HG03196 (cell line): ENCODE results near the gene MFSD8.
"Not testable (repeated sequence)": the region's sequence is repeated elsewhere in the genome, so short reads cannot be mapped to it uniquely, and the experiment has no call there.

Source experiments
- ATAC-seq: cut with Tn5 transposase; IDR thresholded peaks from one replicate; pipeline ENCODE4 v1.9.1; 2021; ENCODE audit not compliant: unreplicated experiment

Gene MFSD8, protein sequence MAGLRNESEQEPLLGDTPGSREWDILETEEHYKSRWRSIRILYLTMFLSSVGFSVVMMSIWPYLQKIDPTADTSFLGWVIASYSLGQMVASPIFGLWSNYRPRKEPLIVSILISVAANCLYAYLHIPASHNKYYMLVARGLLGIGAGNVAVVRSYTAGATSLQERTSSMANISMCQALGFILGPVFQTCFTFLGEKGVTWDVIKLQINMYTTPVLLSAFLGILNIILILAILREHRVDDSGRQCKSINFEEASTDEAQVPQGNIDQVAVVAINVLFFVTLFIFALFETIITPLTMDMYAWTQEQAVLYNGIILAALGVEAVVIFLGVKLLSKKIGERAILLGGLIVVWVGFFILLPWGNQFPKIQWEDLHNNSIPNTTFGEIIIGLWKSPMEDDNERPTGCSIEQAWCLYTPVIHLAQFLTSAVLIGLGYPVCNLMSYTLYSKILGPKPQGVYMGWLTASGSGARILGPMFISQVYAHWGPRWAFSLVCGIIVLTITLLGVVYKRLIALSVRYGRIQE

DNA sequence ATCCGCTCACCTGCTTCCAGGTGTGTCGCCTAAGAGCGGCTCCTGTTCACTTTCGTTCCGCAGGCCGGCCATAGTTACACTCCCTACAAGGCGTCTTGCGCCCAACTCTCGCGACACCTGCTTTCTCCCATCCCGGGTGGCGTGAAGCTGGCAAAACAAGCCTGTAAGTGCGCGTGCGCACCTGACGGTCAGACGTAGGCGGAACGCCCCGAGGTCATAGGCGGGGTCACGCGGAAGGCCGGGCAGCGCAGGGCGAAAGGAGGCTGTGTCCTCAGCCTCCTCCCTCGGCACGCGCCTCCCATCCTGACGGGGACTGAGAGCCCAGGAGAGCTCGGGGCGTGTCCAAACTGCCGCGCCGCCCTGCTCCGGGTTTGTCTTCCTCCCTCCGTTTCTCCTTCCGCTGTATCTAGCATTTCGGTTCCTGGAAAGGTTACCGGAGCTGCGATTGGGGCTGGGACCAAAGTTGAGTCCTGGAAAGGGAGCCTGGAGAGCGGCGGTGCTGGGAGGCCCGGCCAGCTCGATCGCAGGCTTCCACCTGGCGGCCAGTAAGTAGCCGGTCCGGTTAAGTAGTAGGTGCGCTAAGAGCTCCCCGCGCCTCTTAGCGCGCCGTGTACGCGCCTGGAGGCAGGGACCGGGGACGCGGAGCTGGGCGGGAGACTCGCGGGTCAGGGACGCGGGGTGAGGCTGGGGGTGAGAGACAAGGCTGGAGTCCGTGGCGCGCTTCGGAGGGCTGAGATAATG is at the start of gene MFSD8, which contains the start of gene ABHD18:
MFSD8 (minus strand) TSS at position 112 of the 741 bp plus-strand sequence; CDS start at position 72, 40 bp downstream.
ABHD18 (plus strand) TSS at position 345 of the 741 bp plus-strand sequence. CDS start 17,550 bp downstream, outside the sequence.
- peak; percentile 97 for ATAC-seq

GRCh38 chr4:128009428-128009827 is 44.5 kb upstream of the MFSD8 start:
- no peak for ATAC-seq

- no peak for ATAC-seq
Observed at GRCh38 chr4:128006592-128006991, 41.6 kb upstream of the MFSD8 start.

DNA sequence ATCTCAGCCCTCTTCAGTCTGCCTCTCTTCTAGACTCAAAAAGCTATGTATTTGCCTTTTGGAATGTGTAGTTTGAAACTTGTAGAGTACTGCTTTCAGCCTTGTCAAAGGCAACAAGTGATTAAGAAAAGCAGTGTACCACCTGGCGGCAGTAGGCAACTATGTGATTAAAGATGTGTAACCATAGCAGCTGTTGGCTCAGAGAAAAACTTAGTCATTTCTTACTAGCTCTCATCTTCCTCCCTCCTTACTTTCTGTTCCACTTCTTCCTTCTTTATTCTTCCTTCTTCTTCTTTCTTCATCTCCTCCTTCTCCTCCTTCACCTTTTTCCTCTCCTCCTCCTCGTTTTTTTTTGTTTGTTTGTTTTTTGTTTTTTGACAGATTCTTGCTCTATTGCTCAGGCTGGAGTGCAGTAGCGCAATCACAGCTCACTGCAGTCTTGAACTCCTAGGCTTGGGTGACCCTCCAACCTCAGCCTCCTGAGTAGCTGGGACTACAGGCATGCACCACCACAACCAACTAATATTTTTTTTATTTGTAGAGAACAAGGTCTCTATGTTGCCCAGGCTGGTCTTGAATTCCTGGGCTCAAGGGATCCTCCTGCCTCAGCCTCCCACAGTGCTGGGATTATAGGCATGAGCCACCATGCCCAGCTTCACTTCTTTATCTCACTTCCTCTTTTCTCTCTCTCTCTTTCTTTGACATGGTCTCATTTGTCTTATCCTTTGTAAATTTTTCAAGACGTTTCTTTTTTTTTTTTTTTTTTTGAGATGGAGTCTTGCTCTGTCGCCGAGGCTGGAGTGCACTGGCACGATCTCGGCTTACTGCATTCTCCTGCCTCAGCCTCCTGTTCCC is 32.8 kb upstream of the MFSD8 start:
- peak; percentile 99 for ATAC-seq

GRCh38 chr4:127996521-127996920 is 31.5 kb upstream of the MFSD8 start:
- ATAC-seq = not testable (repeated sequence)

DNA sequence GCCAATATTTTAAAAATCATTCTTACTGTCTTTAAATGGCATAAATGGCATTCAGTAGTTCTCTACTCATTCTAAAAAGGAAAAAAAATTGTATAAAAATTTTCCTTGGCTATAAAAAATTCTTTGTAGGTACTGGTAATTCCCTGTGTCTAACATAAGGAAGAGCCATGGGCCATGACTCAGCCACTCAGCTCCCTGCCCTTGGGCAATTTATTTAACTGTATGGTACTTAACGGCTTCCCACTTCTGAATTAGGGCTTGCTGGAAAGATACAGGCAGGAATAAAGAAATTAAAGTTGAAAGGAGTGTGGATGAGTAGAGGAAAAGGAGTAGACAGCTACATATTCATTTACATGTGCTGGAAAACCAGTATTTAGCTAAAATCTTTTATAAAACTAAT is 30.8 kb upstream of the MFSD8 start:
- no peak for ATAC-seq

GRCh38 chr4:127993151-127993550 is 28.2 kb upstream of the MFSD8 start:
- ATAC-seq = no peak

DNA sequence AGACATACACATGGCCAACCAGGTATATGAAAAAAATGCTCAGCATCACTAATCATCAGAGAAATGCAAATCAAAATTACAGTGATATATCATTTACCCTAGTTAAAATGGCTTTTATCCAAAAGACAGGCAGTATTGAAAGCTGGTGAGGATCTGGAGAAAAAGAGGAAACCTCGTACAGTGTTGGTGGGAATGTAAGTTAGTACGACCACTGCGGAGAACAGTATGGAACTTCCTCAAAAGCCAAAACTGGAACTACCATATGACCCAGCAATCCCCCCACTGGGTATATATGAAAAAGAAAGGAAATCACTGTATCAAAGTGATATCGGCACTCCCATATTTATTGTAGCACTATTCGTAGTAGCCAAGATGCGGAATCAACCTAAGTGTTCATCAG is 23.7 kb upstream of the MFSD8 start:
- ATAC-seq = no peak

DNA sequence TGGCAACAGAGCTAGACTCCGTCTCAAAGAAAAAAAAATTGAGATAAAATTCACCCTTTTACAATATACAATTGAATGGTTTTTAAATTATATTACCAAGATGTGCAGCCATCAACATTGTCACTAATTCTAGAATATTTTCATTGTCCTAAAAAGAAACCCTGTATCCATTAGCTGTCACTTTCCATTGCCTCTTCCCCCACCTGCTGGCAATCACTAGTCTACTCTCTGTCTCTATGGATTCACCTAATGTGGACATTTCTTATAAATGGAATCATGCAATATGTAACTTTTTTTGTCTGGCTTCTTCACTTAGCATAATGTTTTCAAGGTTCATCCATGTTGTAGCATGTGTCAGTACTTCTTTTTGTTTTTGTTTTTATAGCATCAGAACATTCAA is 21.0 kb upstream of the MFSD8 start:
- no peak for ATAC-seq

GRCh38 chr4:127982445-127982844 is 17.5 kb upstream of the MFSD8 start:
- ATAC-seq = no peak

DNA sequence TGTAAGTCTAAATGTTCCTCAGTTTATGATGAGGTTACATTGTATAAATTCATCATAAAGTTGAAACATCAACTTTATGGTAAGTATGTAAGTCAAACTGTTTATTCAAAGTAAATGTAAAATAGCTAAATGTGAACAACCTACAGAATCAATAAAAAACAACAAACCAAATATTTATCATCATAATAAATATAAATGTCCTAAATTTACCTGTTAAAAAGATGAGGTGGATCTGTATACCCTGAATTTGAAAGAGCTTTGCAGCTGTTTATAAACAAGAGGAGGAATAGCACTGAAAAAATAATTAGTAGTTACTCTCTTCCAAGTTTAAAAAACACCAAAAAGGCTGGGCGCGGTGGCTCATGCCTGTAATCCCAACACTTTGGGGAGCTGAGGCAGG is 14.0 kb upstream of the MFSD8 start:
- ATAC-seq = no peak

DNA sequence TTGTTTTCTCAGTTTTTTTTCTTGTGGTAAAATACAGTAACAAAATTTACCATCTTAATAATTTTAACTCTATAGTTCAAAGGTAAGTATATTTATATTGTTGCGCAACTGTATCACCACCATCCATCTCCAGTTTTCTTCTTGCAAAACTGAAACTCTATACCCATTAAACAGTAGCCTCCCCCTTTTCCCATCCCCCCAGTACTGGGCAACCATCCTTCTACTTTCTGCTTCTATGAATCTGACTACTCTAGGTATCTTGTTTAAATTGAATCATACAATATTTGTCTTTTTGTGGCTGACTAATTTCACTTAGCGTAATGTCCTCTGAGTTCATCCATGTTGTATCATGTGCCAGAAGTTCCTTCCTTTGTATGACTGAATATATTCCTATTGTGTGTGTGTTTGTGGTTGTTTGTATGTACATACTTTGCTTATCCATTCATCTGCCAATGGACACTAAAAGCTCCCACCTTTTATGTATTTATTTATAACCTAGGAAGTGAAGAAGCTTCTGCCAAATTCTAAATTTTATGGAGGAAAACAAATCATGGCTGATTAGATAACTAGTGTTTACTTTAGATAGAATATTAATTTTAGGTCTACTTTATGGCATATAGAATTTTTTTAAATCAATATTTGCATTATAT is 10.3 kb upstream of the MFSD8 start:
- ATAC-seq = no peak

DNA sequence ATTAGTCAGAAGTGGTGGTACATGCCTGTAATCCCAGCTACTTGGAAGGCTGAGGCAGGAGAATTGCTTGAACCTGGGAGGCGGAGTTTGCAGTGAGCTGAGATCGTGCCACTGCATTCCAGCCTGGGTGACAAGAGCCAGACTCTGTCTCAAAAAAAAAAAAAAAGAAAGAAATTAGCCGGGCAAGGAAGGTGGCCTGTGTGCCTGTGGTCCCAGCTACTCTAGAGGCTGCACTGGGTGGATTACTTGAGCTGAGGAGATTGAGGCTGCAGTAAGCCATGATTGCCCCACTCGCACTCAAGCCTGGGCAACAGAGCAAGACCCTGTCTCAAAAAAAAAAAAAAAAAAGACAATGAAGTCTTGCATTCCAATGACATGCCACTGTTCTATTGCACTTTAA is 6.0 kb upstream of the MFSD8 start:
- not testable (repeated sequence) for ATAC-seq

GRCh38 chr4:127968586-127968985 is 3.6 kb upstream of the MFSD8 start:
- ATAC-seq = no peak

- no peak for ATAC-seq
Observed at GRCh38 chr4:127967141-127967775, 2.3 kb upstream of the MFSD8 start.

DNA sequence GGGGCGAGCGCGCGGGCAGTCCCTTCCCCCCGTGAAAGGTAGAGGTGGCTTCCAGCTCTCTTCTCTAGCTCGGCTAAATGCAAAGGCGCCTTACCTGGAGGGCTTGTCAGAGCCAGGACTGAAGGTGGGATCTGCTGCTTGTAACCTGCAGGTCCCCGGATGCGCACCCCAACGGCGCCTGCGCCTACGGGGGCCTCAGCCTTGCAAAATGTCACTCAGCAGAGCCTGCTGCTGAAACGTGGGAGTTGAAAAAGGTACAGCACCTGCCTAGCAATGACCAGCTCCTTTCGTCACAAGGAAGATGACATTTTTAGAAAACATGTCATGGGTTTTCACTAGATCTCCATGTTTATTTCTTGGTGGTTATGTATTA is 816 bp upstream of the MFSD8 start:
- ATAC-seq = peak; percentile 33

GRCh38 chr4:127964426-127965061 is 429 bp downstream of the MFSD8 start:
- not testable (repeated sequence) for ATAC-seq

DNA sequence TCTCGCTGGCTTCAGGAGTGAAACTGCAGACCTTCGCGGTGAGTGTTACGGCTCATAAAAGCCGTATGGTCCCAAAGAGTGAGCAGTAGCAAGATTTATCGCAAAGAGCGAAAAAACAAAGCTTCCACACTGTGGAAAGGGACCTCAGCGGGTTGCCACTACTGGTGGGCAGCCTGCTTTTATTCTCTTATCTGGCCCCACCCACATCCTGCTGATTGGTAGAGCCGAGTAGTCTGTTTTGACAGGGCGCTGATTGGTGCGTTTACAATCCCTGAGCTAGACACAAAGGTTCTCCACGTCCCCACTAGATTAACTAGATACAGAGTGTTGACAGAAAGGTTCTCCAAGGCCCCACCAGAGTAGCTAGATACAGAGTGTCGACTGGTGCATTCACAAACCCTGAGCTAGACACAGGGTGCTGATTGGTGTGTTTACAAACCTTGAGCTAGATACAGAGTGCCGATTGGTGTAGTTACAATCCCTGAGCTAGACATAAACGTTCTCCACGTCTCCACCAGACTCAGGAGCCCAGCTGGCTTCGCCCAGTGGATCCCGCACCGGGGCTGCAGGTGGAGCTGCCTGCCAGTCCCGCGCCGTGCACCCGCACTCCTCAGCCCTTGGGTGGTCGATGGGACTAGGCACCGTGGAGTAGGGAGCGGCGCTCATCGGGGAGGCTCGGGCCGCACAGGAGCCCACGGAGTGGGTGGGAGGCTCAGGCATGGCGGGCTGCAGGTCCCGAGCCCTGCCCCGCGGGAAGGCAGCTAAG is 1.2 kb downstream of the MFSD8 start:
- not testable (repeated sequence) for ATAC-seq

DNA sequence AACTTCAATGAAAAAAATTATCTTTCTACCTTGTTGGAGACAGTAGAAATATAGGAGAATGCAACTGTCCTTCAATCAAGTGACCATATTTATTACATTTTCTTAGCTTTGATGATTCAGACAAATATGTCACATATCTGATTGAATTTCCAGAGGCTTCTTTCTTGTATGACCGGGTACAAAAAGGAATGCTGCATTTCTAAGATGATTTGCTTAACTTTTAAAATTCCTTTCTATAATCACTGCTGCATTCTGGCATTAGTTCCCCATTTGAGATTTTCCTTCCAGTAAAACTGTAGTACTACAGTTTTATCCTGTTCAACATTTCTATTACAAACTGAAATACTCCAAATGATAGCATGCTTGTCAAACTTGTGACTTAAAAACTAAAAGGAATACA is 5.2 kb downstream of the MFSD8 start:
- no peak for ATAC-seq
